Erythroblast (primary cell): ENCODE data around the gene ATN1.

Experiments used
- DNase-seq, 2 experiments: peaks; one replicate each; lab custom pipeline; 2025; lab: John Stamatoyannopoulos, UW
- GATA1 ChIP-seq: IDR thresholded peaks from 2 replicates; pipeline ENCODE4 v1.6.1; 2011; ENCODE audit warnings: low read depth, mild to moderate bottlenecking, control low read depth, low read length, moderate library complexity
- POLR2A ChIP-seq: IDR thresholded peaks from 2 replicates; pipeline ENCODE4 v1.6.1; 2011; ENCODE audit warnings: mild to moderate bottlenecking, low read length

ATN1 gene

DNA sequence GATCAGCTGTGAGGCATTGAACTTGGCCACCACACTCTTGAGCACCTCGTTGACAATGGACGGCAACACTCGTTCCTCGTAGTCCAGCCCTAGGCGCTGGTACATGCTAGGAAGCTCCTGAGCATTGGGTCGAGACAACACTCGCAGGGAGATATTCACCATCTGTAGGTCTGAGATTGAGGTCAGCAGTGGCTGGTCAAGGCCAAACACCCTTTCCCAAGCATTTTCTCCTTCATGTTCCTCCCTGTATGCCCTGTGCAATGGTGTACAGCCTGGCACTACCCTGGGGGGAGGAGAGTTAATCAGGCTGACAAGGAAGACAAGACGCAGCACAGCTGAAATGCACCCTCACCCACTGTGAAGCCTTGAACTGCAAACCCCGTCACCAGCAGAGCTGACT, 40.7 kb downstream of the ATN1 start:
- TF ChIP-seq GATA1 (no peak), POLR2A (no peak)
- DNase-seq: no peak

DNA sequence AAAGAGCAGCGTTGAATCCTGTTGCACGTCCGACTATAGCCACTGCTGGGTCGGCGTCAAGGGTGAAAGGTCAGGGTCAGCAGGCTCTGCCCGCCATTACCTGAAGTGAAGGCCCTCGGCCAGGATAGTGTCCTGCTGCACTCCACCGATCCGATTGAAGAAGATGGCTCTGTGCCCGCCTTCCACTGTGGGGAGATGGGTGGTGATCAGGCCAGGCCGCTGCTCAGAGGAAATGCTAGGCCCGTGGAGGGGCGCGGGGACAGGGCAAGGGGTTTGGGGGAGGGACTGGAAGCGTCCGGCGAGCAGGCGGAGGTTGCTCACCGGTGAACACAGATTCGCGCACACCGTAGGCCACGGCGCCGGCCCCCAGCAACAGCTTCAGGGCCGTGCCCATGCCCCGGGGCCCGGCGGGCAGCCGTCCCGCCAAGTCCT, 42.4 kb downstream of the ATN1 start:
- no peak for TF ChIP-seq POLR2A
- TF ChIP-seq GATA1: no peak
- DNase-seq: peak in 1 of 2 experiments; percentile 74

DNA sequence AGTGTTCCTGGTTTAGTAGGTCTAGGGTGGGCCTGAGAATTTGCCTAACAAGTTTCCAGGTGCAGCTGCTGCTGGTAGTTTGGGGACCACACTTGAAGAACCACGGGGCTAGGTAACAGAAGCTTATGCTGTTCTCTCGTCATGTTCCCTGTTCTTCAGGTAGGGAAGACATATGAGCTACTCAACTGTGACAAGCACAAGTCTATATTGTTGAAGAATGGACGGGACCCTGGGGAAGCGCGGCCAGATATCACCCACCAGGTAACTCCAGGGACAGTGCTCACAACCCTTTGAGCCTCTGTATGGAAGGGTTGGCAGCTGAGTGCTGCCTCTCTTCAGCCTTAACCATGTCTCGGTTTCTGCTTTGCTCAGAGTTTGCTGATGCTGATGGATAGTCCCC, 46.4 kb downstream of the ATN1 start:
- no peak for DNase-seq
- TF ChIP-seq GATA1: no peak
- TF ChIP-seq POLR2A: no peak

DNA sequence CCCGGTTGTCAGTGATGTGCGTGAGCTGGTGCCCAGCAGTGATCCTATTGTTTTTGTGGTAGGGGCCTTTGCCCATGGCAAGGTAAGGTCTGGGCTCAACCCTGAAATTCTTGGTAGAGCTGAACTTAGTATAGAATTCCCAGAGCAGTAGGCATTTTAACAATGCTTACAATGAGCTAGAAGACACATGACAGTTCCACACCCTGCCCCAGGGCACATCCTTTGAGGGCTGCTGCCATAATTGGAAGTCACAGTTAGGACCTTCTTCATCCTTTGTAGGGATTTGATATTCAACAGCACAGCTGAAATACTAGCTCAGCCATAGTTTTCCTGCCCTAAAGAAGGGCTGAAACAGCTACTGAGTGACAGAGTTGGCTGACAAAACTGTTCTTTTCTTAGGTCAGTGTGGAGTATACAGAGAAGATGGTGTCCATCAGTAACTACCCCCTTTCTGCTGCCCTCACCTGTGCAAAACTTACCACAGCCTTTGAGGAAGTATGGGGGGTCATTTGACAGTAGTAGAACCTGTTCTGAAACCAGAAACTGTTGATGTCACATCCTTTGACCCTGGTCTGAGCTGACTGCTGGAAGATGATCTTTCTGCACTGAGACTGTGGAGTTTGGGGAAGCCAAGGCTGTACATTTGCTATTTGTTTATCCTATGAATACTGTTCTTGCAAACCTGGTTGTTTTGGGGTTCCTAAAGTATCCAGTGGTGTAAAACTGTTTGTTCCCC, 47.7 kb downstream of the ATN1 start:
- TF ChIP-seq POLR2A: peak; percentile 26
- no peak for TF ChIP-seq GATA1
- DNase-seq: no peak

DNA sequence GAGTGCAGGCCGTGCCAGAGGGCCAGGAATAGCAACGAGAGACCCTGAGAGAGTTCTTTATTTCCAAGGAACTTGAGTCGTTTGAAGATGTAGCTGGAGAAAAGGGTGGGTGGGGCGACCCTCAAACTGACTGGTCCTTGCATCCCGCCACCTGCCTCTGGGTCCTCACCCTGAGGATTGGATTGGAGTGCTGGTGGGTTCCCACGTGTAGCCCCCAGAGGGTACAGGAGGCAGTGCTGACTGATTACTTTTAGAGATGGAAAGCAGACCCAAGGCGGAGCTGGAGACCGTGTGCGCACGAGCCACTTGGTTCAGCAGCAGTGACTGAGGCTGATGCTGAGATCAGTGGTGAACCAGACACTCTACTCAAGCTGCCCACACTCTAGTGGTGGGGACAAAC, 49.9 kb downstream of the ATN1 start:
- TF ChIP-seq GATA1 (no peak), POLR2A (no peak)
- no peak for DNase-seq

DNA sequence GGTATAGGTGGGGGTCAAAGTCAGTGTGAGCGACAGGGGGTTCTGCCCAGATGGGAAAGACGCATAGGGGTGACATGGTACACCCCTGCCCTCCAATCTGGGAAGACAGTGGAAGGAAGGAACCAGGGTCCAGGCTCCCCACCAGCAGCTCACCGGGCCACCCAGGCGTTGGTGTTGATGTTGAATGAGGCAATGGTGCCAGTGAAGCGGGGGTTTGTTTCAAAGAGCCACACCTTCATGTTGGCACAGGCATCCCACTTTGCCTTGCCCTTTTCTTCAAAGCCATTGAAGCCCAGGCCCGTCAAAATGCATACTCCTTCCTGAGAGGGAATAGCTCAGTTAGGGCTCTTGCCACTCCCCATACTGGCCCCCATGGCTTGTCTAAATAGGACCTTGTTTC, 50.4 kb downstream of the ATN1 start:
- no peak for TF ChIP-seq POLR2A
- TF ChIP-seq GATA1: no peak

DNA sequence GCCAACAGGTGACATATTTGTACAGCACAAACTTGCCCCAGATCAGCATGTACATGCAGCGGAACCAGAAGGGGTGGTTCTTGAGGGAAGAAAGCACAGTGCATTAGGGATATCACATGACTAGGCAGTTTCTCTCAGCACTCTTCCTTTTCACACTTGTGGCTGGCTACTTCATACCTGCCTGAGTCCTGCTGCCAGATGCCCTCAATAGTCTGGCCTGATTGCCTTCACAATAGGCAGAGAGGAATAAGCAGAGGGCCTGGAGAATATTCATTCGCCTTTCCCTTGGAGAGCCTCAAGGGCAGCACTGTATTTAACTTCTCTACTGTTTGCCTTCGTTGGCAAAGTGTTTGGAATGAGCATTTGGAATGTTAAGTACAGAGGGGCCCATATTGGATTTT, 50.9 kb downstream of the ATN1 start:
- TF ChIP-seq GATA1 (no peak), POLR2A (no peak)
- DNase-seq: peak in 1 of 2 experiments; percentile 18

More for the DNA sequence above, 50.4 kb downstream of the ATN1 start:
- DNase-seq: no peak

DNA sequence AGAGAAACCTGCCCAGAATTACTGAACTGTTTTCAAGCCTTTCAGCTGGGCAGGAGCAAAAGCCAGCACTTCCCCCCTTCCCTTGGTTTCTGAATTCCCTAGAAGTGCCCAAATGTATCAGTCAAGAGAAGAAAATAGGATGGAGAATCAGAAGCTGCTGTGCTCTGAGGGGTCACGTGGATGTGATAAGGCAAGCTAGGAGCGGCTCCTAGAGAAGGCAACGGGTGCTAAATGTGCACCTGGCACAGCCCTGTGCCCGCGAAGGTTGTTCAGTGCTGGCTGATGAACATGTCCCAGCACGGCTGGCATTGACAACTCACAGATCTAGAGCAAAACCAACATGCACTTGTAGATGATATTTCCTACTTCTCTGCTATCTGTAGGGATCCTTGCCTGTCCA, 51.3 kb downstream of the ATN1 start:
- DNase-seq: no peak
- no peak for TF ChIP-seq POLR2A
- no peak for TF ChIP-seq GATA1

DNA sequence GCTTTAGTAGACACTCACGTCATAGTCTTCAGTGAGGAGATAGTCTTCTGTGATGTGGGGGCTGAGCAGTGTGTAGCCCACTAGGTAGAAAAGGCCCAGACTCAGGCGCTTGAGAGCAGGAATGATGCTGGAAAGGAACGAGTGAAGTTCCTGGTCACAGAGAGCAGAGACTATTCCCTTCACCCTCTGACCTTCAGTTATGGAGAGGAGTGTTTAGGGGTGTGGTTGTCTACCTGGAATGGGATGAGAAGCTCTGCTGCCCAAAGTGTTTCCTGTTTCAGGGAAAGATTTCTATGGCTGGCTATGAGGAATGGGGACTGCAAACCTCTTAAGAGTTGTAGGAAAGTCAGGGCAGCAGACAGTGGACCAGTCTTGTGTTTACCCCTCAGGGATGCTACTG, 51.7 kb downstream of the ATN1 start:
- DNase-seq: no peak
- TF ChIP-seq POLR2A (no peak), GATA1 (no peak)

DNA sequence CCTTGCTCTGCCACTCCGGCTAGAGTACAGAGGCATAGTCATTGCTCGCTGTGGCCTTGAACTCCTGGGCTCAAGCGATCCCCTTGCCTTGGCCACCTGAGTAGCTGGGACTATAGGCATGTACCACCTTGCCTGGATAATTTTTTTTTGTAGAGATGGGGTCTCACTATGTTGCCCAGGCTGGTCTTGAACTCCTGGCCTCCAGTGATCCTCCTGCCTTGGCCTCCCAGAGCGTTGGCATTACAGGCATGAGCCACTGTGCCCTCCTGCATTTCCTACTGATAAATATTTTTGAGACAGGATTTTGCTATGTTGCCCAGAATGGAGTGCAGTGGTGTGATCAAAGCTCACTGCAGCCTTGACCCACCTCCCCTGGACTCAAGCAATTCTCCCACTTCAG, 52.3 kb downstream of the ATN1 start:
- TF ChIP-seq POLR2A (no peak), GATA1 (no peak)
- no peak for DNase-seq

DNA sequence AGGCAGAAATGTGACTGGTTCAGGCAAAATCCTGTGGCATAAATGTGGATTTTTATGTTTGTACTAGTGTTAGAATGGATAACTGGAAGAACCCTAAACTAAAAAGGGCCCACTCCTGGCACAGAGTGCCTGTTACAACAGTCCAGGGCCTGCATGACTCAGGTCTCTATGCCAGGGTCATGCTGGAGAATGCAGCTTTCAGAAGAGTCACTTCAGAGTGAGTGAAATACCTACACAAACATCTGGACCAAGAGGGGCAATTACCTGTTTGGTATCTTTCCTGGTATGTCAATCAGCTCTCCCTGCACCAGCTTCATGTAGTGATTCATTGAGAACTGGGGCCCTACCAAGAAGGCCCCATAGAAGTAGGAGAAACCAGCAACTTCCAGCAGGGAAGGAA, 53.0 kb downstream of the ATN1 start:
- DNase-seq: no peak
- TF ChIP-seq GATA1 (no peak), POLR2A (no peak)

DNA sequence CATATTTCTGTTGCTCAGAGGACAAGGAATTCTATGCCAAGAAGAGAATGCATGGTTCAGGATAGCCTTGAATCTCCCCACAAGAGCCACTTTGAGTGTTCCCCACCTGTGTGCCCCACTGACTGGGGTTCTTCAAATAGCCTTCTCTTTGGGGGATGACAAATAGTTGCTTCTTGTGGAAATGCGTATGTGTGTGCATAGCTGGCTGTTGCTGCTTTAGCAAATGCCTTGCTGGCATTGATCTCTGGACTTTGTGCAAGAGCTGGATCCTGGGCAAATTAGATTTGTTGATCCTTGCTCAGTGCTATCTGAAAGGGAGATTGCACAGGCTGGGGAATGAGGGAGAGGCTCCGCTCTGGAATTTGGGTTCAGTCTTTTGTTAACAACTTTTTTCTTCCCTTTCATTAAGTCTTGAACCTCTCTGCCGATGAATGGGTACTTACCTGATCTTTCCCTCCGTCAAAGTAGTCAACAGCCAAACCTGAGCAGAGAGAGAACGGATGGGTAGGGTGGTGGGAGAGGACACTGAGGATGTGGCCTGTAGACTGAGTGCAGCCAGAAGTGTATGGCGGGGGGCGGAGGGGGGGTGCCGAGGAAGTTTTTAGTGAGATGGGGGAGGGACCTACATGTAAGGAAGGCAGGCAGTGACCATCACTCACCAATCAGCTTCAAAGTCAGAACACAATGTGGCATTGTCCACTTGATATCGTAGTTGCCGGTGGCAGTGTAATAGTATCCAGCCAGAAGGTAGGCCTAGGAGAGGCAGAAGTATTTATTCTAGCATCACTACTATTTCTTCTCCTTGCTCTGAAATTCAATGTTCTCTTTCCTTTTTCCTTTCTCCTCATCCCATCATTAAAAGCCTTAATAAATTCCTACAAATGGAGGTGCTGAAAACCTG, 53.6 kb downstream of the ATN1 start:
- TF ChIP-seq GATA1 (no peak), POLR2A (no peak)

DNA sequence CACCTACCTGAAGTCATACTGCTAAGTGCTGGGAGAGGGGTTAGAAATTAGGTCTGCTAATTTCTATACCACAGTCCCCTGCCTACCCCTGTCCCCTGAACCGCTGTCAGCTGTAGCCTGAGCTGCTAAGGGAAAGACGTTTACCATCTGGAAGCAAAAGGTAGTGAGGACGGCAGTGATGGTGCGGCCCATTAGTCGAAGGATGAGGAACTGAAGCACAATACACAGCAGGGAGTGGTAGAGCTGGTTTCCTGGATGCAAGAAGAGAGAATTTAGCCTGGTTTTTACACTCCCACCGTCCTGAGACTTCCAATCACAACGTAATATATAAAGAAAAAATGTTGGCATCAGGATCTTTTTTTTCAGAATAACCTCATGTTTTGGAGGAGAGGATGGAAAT, 54.8 kb downstream of the ATN1 start:
- TF ChIP-seq POLR2A: no peak
- no peak for TF ChIP-seq GATA1
- DNase-seq: no peak

More for the DNA sequence above, 53.6 kb downstream of the ATN1 start:
- DNase-seq: no peak

DNA sequence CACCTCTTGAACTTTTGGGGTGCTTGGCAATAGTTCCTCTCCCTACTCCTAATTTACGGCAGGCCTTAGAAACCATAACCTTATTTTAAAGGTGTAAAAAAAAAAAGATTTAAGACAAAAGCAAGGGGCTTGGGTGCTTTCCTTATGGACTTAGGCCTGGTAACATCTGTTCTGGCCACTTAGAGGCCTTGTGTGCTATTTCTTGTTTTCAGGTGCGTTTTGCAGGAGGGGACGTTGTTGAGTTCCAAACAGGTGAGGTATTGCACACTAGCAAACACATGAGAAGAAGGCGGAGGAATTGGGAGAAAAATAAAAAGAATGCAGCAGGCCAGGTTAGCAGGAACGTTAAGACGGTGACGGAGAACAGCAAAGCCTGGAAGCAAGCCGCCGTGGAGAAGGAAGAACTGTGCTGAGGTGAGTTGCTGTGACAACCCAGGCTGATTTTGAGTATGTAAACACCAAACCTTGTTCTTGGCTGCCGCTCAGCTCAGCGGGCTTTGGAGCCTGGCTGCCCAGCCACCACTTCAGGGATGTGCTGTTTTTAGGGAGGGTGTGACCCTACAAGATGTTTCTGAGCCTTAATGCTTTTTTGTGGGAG, 60.3 kb downstream of the ATN1 start:
- no peak for DNase-seq
- TF ChIP-seq GATA1: no peak
- no peak for TF ChIP-seq POLR2A
